GM23338 (cell line): Measurements from ENCODE around the gene PDZD11.

Source experiments
- CREB1 ChIP-seq: fragments of 250-450 bp; sonication (Bioruptor Pico); IDR thresholded peaks from 2 replicates; pipeline ENCODE4 v1.5.0; 2020; ENCODE audit warnings: low read depth, mild to moderate bottlenecking, moderate library complexity
- CTCF ChIP-seq, 2 experiments: fragments of 200-600 bp in 1 of 2; sonication (generic) in 1 of 2; conservative IDR thresholded peaks; 2 replicates each; pipeline versions ENCODE4 v1.5.1 to v1.6.1; 2016 to 2017; ENCODE audit warnings: antibody characterized with exemption in 2 of 2, low read depth in 2 of 2, mild to moderate bottlenecking in 2 of 2, moderate library complexity in 1 of 2
- ETS1 ChIP-seq: IDR thresholded peaks from 2 replicates; pipeline ENCODE4 v1.6.1; 2016; ENCODE audit warnings: antibody characterized with exemption
- EZH2 ChIP-seq: fragments of 200-600 bp; sonication (generic); IDR thresholded peaks from one replicate; pipeline ENCODE4 v1.8.0; 2017; ENCODE audit warnings: antibody characterized with exemption, mild to moderate bottlenecking, low read depth; ENCODE audit not compliant: unreplicated experiment
- EZH2phosphoT487 ChIP-seq: fragments of 200-600 bp; sonication (generic); IDR thresholded peaks from one replicate; pipeline ENCODE4 v1.8.1; 2018; ENCODE audit warnings: antibody characterized with exemption; ENCODE audit not compliant: unreplicated experiment
- JUNB ChIP-seq: IDR thresholded peaks from one replicate; pipeline ENCODE4 v1.6.1; 2016; ENCODE audit warnings: antibody characterized with exemption; ENCODE audit not compliant: unreplicated experiment
- NANOG ChIP-seq: IDR thresholded peaks from 2 replicates; pipeline ENCODE4 v1.6.1; 2016; ENCODE audit warnings: antibody characterized with exemption, borderline replicate concordance
- POLR2AphosphoS5 ChIP-seq: IDR thresholded peaks from 2 replicates; pipeline ENCODE4 v1.6.1; 2016; ENCODE audit warnings: antibody characterized with exemption, low read depth
- REST ChIP-seq: IDR thresholded peaks from one replicate; pipeline ENCODE4 v1.6.1; 2018; ENCODE audit warnings: antibody characterized with exemption; ENCODE audit not compliant: unreplicated experiment
- STAT1 ChIP-seq: IDR thresholded peaks from one replicate; pipeline ENCODE4 v1.6.1; 2016; ENCODE audit warnings: antibody characterized with exemption; ENCODE audit not compliant: unreplicated experiment
- ZNF114 ChIP-seq: fragments of 250-450 bp; sonication (Bioruptor Pico); IDR thresholded peaks from 2 replicates; pipeline ENCODE4 v1.5.0; 2020; ENCODE audit warnings: mild to moderate bottlenecking, moderate library complexity
- ZNF331 ChIP-seq: fragments of 250-450 bp; sonication (Bioruptor Pico); IDR thresholded peaks from 2 replicates; pipeline ENCODE4 v1.5.0; 2020; ENCODE audit warnings: low read depth, mild to moderate bottlenecking, moderate library complexity
- ZNF462 ChIP-seq: fragments of 250-450 bp; sonication (Bioruptor Pico); IDR thresholded peaks from 2 replicates; pipeline ENCODE4 v1.5.0; 2020; ENCODE audit warnings: mild to moderate bottlenecking, moderate library complexity

GRCh38 chrX:70241501-70241900 lies 48.2 kb downstream of the PDZD11 start:
- TF ChIP-seq ETS1, result no peak
- no peak for TF ChIP-seq CTCF (conservative IDR thresholded peaks at IDR 0.05; ENCODE audit: low read depth in 2 of 2)
- TF ChIP-seq REST, result no peak
- TF ChIP-seq POLR2AphosphoS5, result no peak
- TF ChIP-seq EZH2, result no peak
- no peak for TF ChIP-seq EZH2phosphoT487
- no peak for TF ChIP-seq CREB1 (CRISPR knock-in tag)
- no peak for TF ChIP-seq JUNB
- TF ChIP-seq ZNF331, result no peak
- no peak for TF ChIP-seq ZNF114 (CRISPR knock-in tag)
- TF ChIP-seq NANOG, result no peak
- TF ChIP-seq ZNF462 (CRISPR knock-in tag), result no peak
- no peak for TF ChIP-seq STAT1
